ENCODE data around the gene SLC4A7. TPM values are rescaled to one million over a fixed set of nuclear protein-coding genes. Genes with fewer than 3 reads are reported as not detected.
"Not testable (repeated sequence)": the region's sequence is repeated elsewhere in the genome, so short reads cannot be mapped to it uniquely, and the experiment has no call there.

Gene SLC4A7
- total RNA-seq (10 to 100 TPM; 55.0 to 55.9 TPM), polyA plus RNA-seq (16.9 TPM)

GRCh38 chr3:27484015-27484844 lies at the start of gene SLC4A7:
Gene SLC4A7 (minus strand): TSS chr3:27484384. CDS start chr3:27484126, 258 bp downstream.
- POLR2A ChIA-PET = interaction anchor here (0.6 to 1.3 kb wide), 6 partner anchors 13 to 864 kb away, joined by 4 to 6 read pairs (median 5); partner anchors contain the start of genes AZI2, NEK10 and ZCWPW2

GRCh38 chr3:27533261-27533607 lies 49.0 kb upstream of the SLC4A7 start:
- Histone ChIP-seq H3K27me3 (ENCODE audit: insufficient read depth, low read length, poor library complexity, severe bottlenecking) (no peaks in the 10 kb centered on the region), H3K4me1 (ENCODE audit: insufficient read depth, low read length) (peaks cover 9% of the 10 kb centered on the region), H3K36me3 (ENCODE audit: insufficient read depth, low read length) (no peaks in the 10 kb centered on the region), H3K4me3 (ENCODE audit: low read length) (no peak overlapping the region), H3K9me3 (ENCODE audit: low read length) (no peaks in the 10 kb centered on the region), H3K27ac (ENCODE audit: low read depth, low read length) (no peak overlapping the region)
- CTCF ChIA-PET = interaction anchor here (0.9 kb wide), 1 partner anchor 79 kb away, joined by 3 read pairs; no protein-coding TSS in a partner anchor
- H3K27me3 Mint-ChIP-seq = no peaks in the 10 kb centered on the region
- peaks cover 15 to 29% (median 25%) of the 10 kb centered on the region in 3 donors for H3K4me1 Mint-ChIP-seq
- peak overlapping the region in 1 of 7 donors; percentile 67 for H3K4me3 Mint-ChIP-seq
- no peak for DNase-seq
- POLR2A ChIA-PET = no interaction called here
- H3K27ac Mint-ChIP-seq = peak overlapping the region in 4 of 8 donors; percentile 24 to 95 (median 62)
- no peaks in the 10 kb centered on the region for H3K9me3 Mint-ChIP-seq
- H3K36me3 Mint-ChIP-seq = peaks cover 0 to 3% (median 0%) of the 10 kb centered on the region in 3 donors

More at GRCh38 chr3:27484015-27484844, at the start of gene SLC4A7:
- H3K36me3 ChIP-seq (ENCODE audit: insufficient read depth, low read length) = no peaks in the 10 kb centered on the region
- no peaks in the 10 kb centered on the region for H3K9me3 ChIP-seq (ENCODE audit: low read length)
- H3K27me3 ChIP-seq (ENCODE audit: insufficient read depth, low read length, poor library complexity, severe bottlenecking) = no peaks in the 10 kb centered on the region
- Mint-ChIP-seq H3K27ac (peak within 1 kb of the TSS; percentile 88 to 99 (median 95)), H3K9me3 (no peaks in the 10 kb centered on the region), H3K36me3 (peaks cover 0 to 16% (median 0%) of the 10 kb centered on the region in 3 donors), H3K4me3 (peak within 1 kb of the TSS; percentile 96 to 100 (median 99)), H3K27me3 (no peaks in the 10 kb centered on the region), H3K4me1 (peaks cover 45 to 57% (median 56%) of the 10 kb centered on the region in 3 donors)
- H3K4me1 ChIP-seq (ENCODE audit: insufficient read depth, low read length) = peaks cover 31% of the 10 kb centered on the region
- H3K4me3 ChIP-seq (ENCODE audit: low read length) = peak within 1 kb of the TSS; percentile 92
- peak; percentile 97 to 99 (median 98) for DNase-seq
- H3K27ac ChIP-seq (ENCODE audit: low read depth, low read length) = peak within 1 kb of the TSS; percentile 62
- CTCF ChIA-PET = interaction anchor here (0.7 to 1.6 kb wide), 11 partner anchors 12 to 198 kb away, joined by 3 to 5 read pairs (median 3); no protein-coding TSS in a partner anchor

DNA sequence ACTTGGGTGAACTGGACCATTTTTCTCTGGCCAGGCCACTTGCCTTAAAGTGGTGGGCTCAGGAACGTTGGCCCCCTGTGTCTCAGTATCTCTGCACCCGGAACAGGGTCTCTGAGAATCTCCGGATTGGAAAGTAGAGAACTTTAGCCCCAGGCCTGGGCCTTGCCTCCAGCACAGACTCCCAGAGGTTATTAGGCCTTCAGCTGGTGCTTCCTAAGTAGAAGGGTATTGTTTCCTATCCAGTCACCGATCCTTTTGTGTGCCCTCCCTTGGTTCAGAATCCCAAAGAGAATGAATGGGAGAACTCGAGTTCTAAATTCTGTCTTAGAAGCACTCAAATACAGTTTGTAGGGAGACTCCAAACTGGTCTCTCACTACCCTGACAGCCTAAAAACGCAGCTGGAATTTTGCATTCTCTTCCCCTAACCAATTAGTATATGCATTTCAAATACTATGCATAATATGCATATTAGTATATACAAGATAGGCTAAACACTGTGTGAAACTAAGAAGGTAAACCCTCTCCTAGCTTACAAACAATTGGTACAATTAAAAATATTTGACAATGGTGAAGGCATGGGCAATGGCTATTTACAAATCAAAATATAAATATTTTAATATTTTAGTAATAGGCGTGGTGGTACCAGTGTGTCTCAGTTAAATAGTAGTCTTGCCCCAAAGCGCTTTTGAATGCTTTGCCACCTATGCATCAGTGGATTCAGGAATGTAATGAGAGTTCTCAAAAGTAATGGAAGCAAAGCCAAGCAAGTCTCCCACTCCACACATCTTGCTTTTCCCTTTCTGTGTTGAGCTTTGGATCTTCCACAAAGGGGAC lies 48.5 kb upstream of the SLC4A7 start:
- no peak overlapping the region for H3K27ac ChIP-seq (ENCODE audit: low read depth, low read length)
- CTCF ChIA-PET = interaction anchor here (0.9 kb wide), 1 partner anchor 78 kb away, joined by 3 read pairs; no protein-coding TSS in a partner anchor
- Mint-ChIP-seq H3K27me3 (no peaks in the 10 kb centered on the region), H3K36me3 (peaks cover 0 to 3% (median 0%) of the 10 kb centered on the region in 3 donors), H3K27ac (peak overlapping the region in 3 of 8 donors; percentile 24 to 86 (median 51)), H3K4me1 (peaks cover 15 to 29% (median 25%) of the 10 kb centered on the region in 3 donors), H3K9me3 (no peaks in the 10 kb centered on the region), H3K4me3 (no peak overlapping the region)
- no peaks in the 10 kb centered on the region for H3K27me3 ChIP-seq (ENCODE audit: insufficient read depth, low read length, poor library complexity, severe bottlenecking)
- no peaks in the 10 kb centered on the region for H3K9me3 ChIP-seq (ENCODE audit: low read length)
- POLR2A ChIA-PET = no interaction called here
- H3K4me3 ChIP-seq (ENCODE audit: low read length) = no peak overlapping the region
- peaks cover 9% of the 10 kb centered on the region for H3K4me1 ChIP-seq (ENCODE audit: insufficient read depth, low read length)
- H3K36me3 ChIP-seq (ENCODE audit: insufficient read depth, low read length) = no peaks in the 10 kb centered on the region
- DNase-seq = no peak

DNA sequence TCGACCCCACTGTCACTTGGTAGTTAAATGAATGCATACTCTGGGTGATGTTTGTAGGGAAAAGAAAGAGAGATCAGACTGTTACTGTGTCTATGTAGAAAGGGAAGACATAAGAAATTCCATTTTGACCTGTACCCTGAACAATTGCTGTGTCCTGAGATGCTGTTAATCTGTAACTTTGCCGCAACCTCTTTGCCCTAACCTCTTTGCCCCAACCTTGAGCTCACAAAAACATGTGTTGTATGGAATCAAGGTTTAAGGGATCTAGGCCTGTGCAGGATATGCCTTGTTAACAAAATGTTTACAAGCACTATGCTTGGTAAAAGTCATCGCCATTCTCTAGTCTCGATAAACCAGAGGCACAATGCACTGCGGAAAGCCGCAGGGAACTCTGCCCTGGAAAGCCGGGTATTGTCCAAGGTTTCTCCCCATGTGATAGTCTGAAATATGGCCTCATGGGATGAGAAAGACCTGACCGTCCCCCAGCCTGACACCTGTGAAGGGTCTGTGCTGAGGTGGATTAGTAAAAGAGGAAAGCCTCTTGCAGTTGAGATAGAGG lies 47.1 kb upstream of the SLC4A7 start:
- DNase-seq; H3K27me3 Mint-ChIP-seq; POLR2A ChIA-PET; H3K36me3 Mint-ChIP-seq; H3K9me3 ChIP-seq (ENCODE audit: low read length); H3K4me3 ChIP-seq (ENCODE audit: low read length); H3K36me3 ChIP-seq (ENCODE audit: insufficient read depth, low read length); H3K4me1 ChIP-seq (ENCODE audit: insufficient read depth, low read length); H3K27me3 ChIP-seq (ENCODE audit: insufficient read depth, low read length, poor library complexity, severe bottlenecking); H3K4me3 Mint-ChIP-seq; H3K27ac ChIP-seq (ENCODE audit: low read depth, low read length); H3K9me3 Mint-ChIP-seq: not testable (repeated sequence)
- CTCF ChIA-PET = interaction anchor here (1.2 kb wide), 1 partner anchor 46 kb away, joined by 3 read pairs; no protein-coding TSS in a partner anchor
- peak overlapping the region in 3 of 8 donors; percentile 8 to 52 (median 49) for H3K27ac Mint-ChIP-seq
- peaks cover 24 to 33% (median 33%) of the 10 kb centered on the region in 3 donors for H3K4me1 Mint-ChIP-seq

- Mint-ChIP-seq H3K4me3 (no peak overlapping the region), H3K27ac (no peak overlapping the region), H3K4me1 (peaks cover 16 to 17% (median 16%) of the 10 kb centered on the region in 3 donors), H3K9me3 (no peaks in the 10 kb centered on the region), H3K36me3 (no peaks in the 10 kb centered on the region), H3K27me3 (no peaks in the 10 kb centered on the region)
- no peaks in the 10 kb centered on the region for H3K27me3 ChIP-seq (ENCODE audit: insufficient read depth, low read length, poor library complexity, severe bottlenecking)
- H3K36me3 ChIP-seq (ENCODE audit: insufficient read depth, low read length) = no peaks in the 10 kb centered on the region
- H3K9me3 ChIP-seq (ENCODE audit: low read length) = no peaks in the 10 kb centered on the region
- no peak for DNase-seq
- CTCF ChIA-PET = interaction anchor here (1.3 to 1.7 kb wide), 3 partner anchors 8 to 44 kb away, joined by 5 read pairs; partner anchors contain the start of gene SLC4A7
- H3K27ac ChIP-seq (ENCODE audit: low read depth, low read length) = no peak overlapping the region
- no peak overlapping the region for H3K4me3 ChIP-seq (ENCODE audit: low read length)
- POLR2A ChIA-PET = interaction anchor here (0.5 to 0.6 kb wide), 2 partner anchors 8 to 103 kb away, joined by 3 to 4 read pairs; no protein-coding TSS in a partner anchor
- peaks cover 4% of the 10 kb centered on the region for H3K4me1 ChIP-seq (ENCODE audit: insufficient read depth, low read length)
Measured at GRCh38 chr3:27528791-27529190, 44.6 kb upstream of the SLC4A7 start.

- Histone ChIP-seq H3K27ac (ENCODE audit: low read depth, low read length) (no peak overlapping the region), H3K4me3 (ENCODE audit: low read length) (no peak overlapping the region), H3K27me3 (ENCODE audit: insufficient read depth, low read length, poor library complexity, severe bottlenecking) (no peaks in the 10 kb centered on the region), H3K4me1 (ENCODE audit: insufficient read depth, low read length) (no peaks in the 10 kb centered on the region), H3K36me3 (ENCODE audit: insufficient read depth, low read length) (no peaks in the 10 kb centered on the region), H3K9me3 (ENCODE audit: low read length) (no peaks in the 10 kb centered on the region)
- Mint-ChIP-seq H3K4me3 (peak overlapping the region in 5 of 7 donors; percentile 12 to 82 (median 41)), H3K27me3 (no peaks in the 10 kb centered on the region), H3K36me3 (no peaks in the 10 kb centered on the region), H3K27ac (peak overlapping the region in 7 of 8 donors; percentile 5 to 92 (median 46)), H3K4me1 (peaks cover 7 to 8% (median 8%) of the 10 kb centered on the region in 3 donors), H3K9me3 (no peaks in the 10 kb centered on the region)
- ChIA-PET CTCF (no interaction called here), POLR2A (interaction anchor here (0.6 kb wide), 1 partner anchor 458 kb away, joined by 4 read pairs; no protein-coding TSS in a partner anchor)
- DNase-seq = no peak
Measured at GRCh38 chr3:27526614-27527315, 42.6 kb upstream of the SLC4A7 start.

DNA sequence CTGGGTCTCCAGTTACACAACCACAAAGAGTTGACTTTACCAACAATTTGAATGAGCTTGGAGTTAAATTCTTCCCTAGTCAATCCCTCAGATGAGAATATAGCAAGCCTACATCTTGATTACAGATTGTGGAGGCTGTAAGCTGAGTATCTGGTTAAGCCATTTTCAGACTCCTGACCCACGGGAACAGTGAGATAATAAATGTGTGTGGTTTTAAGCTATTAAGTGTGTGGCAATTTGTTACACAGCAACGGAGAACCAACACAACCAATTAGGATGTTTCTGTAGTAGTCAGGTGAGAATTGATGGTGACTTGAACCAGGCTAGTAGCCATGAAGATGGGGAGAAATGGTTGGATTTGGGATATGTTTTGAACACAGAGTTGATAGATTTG lies 37.7 kb upstream of the SLC4A7 start:
- no peaks in the 10 kb centered on the region for H3K36me3 ChIP-seq (ENCODE audit: insufficient read depth, low read length)
- H3K27ac ChIP-seq (ENCODE audit: low read depth, low read length) = no peak overlapping the region
- no peak overlapping the region for H3K4me3 ChIP-seq (ENCODE audit: low read length)
- no peaks in the 10 kb centered on the region for H3K9me3 Mint-ChIP-seq
- no peaks in the 10 kb centered on the region for H3K27me3 ChIP-seq (ENCODE audit: insufficient read depth, low read length, poor library complexity, severe bottlenecking)
- H3K36me3 Mint-ChIP-seq = no peaks in the 10 kb centered on the region
- no peaks in the 10 kb centered on the region for H3K27me3 Mint-ChIP-seq
- ChIA-PET POLR2A (interaction anchor here (0.6 kb wide), 1 partner anchor 11 kb away, joined by 6 read pairs; no protein-coding TSS in a partner anchor), CTCF (interaction anchor here (1.0 kb wide), 1 partner anchor 13 kb away, joined by 3 read pairs; no protein-coding TSS in a partner anchor)
- peaks cover 2 to 5% (median 4%) of the 10 kb centered on the region in 3 donors for H3K4me1 Mint-ChIP-seq
- no peaks in the 10 kb centered on the region for H3K4me1 ChIP-seq (ENCODE audit: insufficient read depth, low read length)
- H3K9me3 ChIP-seq (ENCODE audit: low read length) = no peaks in the 10 kb centered on the region
- no peak for DNase-seq
- no peak overlapping the region for H3K4me3 Mint-ChIP-seq
- no peak overlapping the region for H3K27ac Mint-ChIP-seq

Data from CD8-positive, alpha-beta memory T cell (primary cell).